Measurements from ENCODE around the gene HCAR3.

HCAR3 gene

DNA sequence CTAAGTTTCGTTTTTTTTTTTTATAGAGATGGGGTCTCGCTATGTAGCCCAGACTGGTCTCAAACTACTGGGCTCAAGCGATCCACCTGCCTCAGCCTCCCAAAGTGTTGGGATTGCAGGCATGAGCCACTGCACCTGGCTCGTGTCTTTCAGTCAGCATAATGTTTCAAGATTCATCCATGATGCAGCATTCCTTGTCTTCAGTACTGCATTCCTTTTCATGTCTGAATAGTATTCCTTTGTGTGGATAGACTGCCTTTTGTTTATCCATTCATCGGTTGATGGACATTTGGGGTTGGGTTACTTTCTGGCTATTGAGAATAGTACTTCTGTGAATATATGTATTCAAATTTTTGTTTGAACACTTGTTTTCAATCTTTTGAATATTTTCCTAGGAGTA is 50.9 kb downstream of the HCAR3 start:
- ATAC-seq: no peak

DNA sequence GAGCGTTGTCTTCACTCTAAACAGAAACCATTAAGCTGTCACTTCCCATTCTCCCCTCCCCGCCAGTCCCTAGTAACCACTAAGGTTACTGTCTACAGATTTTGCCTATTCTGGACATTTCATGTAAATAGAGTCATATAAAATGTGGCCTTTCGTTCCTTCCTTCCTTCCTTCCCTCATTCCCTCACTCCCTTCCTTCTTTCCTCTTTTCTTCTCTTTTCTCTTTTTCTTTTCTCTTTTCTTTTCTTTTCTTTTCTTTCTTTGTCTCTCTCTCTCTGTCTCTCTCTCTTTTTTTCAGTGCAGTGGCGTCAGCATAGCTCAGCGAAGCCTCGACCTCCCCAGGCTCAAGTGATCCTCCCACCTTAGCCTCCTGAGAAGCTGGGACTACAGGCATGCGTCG is 51.3 kb downstream of the HCAR3 start:
- ATAC-seq: no peak
